HEK293 (cell line): ENCODE measurements around the gene TMEM151B.
A peak's percentile ranks its signal among the peaks of the same experiment; 100 is the strongest.

Source experiments
- CTCF ChIA-PET: fragments of 350-600 bp; formaldehyde crosslinking; extraction: SDS; loops from one replicate; lab custom pipeline; 2021; ENCODE audit warnings: antibody characterized with exemption; lab: Yijun Ruan, JAX
- POLR2A ChIA-PET: fragments of 300-600 bp; formaldehyde crosslinking; extraction: SDS; loops from one replicate; lab custom pipeline; 2020; ENCODE audit warnings: antibody characterized with exemption, inconsistent platforms; lab: Yijun Ruan, JAX
- H3K27ac ChIP-seq: fragments of 200-500 bp; sonication (Bioruptor generic); 2 replicates; pipeline ENCODE4 v1.5.1; 2014; ENCODE audit warnings: low read depth, low read length, control low read depth, inconsistent platforms; ENCODE audit errors: extremely low read depth
- H3K36me3 ChIP-seq, 2 experiments: fragments of 200-500 bp in 1 of 2; sonication (Bioruptor generic) in 1 of 2; 1 replicate in 1 of 2; 2 replicates in 1 of 2; pipeline ENCODE4 v1.5.1; 2014 to 2017; ENCODE audit warnings: inconsistent platforms in 2 of 2, low read length in 2 of 2; ENCODE audit not compliant: control insufficient read depth in 2 of 2, insufficient read depth in 1 of 2
- H3K4me1 ChIP-seq: fragments of 200-500 bp; sonication (Bioruptor generic); 2 replicates; pipeline ENCODE4 v1.5.1; 2014; ENCODE audit warnings: mild to moderate bottlenecking, low read length, inconsistent platforms; ENCODE audit not compliant: control insufficient read depth, insufficient read depth
- H3K4me3 ChIP-seq: 2 replicates; pipeline ENCODE4 v1.5.1; 2011; ENCODE audit warnings: low read depth, mild to moderate bottlenecking, control low read depth, low read length, moderate library complexity
- H3K9me3 ChIP-seq: fragments of 200-500 bp; sonication (Bioruptor generic); 2 replicates; pipeline ENCODE4 v1.5.1; 2014; ENCODE audit warnings: low read depth, low read length, inconsistent platforms; ENCODE audit not compliant: control insufficient read depth, insufficient read depth
- CTCF ChIP-seq: fragments of 450-650 bp; formaldehyde crosslinking; IDR thresholded peaks from 2 replicates; pipeline ENCODE4 v1.5.1; 2016; ENCODE audit warnings: missing biosample characterization, missing genetic modification characterization
- EGR2 ChIP-seq: fragments of 450-650 bp; formaldehyde crosslinking; IDR thresholded peaks from 2 replicates; pipeline ENCODE4 v1.5.1; 2016; ENCODE audit warnings: low read depth, missing biosample characterization, missing genetic modification characterization
- GLIS2 ChIP-seq: fragments of 450-650 bp; formaldehyde crosslinking; IDR thresholded peaks from 2 replicates; pipeline ENCODE4 v1.5.1; 2016; ENCODE audit warnings: missing biosample characterization, missing genetic modification characterization
- HIC1 ChIP-seq: fragments of 450-650 bp; formaldehyde crosslinking; IDR thresholded peaks from 2 replicates; pipeline ENCODE4 v1.5.1; 2016; ENCODE audit warnings: missing biosample characterization, missing genetic modification characterization
- INSM2 ChIP-seq: fragments of 450-650 bp; formaldehyde crosslinking; IDR thresholded peaks from 2 replicates; pipeline ENCODE4 v1.5.1; 2016; ENCODE audit warnings: missing biosample characterization, missing genetic modification characterization
- KLF1 ChIP-seq: fragments of 450-650 bp; formaldehyde crosslinking; IDR thresholded peaks from 2 replicates; pipeline ENCODE4 v1.5.1; 2016; ENCODE audit warnings: missing biosample characterization, missing genetic modification characterization
- MEIS1 ChIP-seq: sonication (generic); formaldehyde crosslinking; IDR thresholded peaks from 2 replicates; pipeline ENCODE4 v1.8.1; 2022; ENCODE audit warnings: missing genetic modification reagents, mild to moderate bottlenecking, borderline replicate concordance
- SCRT2 ChIP-seq: fragments of 450-650 bp; formaldehyde crosslinking; IDR thresholded peaks from 2 replicates; pipeline ENCODE4 v1.5.1; 2016; ENCODE audit warnings: missing biosample characterization, missing genetic modification characterization
- YY1 ChIP-seq: fragments of 450-650 bp; formaldehyde crosslinking; IDR thresholded peaks from 2 replicates; pipeline ENCODE4 v1.5.1; 2018; ENCODE audit warnings: missing biosample characterization, missing genetic modification characterization
- ZFP41 ChIP-seq: fragments of 450-650 bp; formaldehyde crosslinking; IDR thresholded peaks from 2 replicates; pipeline ENCODE4 v1.5.1; 2016; ENCODE audit warnings: missing biosample characterization, missing genetic modification characterization, borderline replicate concordance
- ZNF239 ChIP-seq: fragments of 450-650 bp; formaldehyde crosslinking; IDR thresholded peaks from 2 replicates; pipeline ENCODE4 v1.5.1; 2016; ENCODE audit warnings: missing biosample characterization, missing genetic modification characterization
- ZNF24 ChIP-seq: fragments of 450-650 bp; formaldehyde crosslinking; IDR thresholded peaks from 2 replicates; pipeline ENCODE4 v1.5.1; 2016; ENCODE audit warnings: missing biosample characterization, missing genetic modification characterization
- ZNF266 ChIP-seq: fragments of 450-650 bp; formaldehyde crosslinking; IDR thresholded peaks from 2 replicates; pipeline ENCODE4 v1.5.1; 2016; ENCODE audit warnings: missing biosample characterization, missing genetic modification characterization, low read depth
- ZNF302 ChIP-seq: fragments of 450-650 bp; formaldehyde crosslinking; IDR thresholded peaks from 2 replicates; pipeline ENCODE4 v1.5.1; 2016; ENCODE audit warnings: missing biosample characterization, missing genetic modification characterization, low read depth
- ZNF341 ChIP-seq: fragments of 450-650 bp; formaldehyde crosslinking; IDR thresholded peaks from 2 replicates; pipeline ENCODE4; 2016; ENCODE audit warnings: low read depth, missing biosample characterization, missing genetic modification characterization
- ZNF48 ChIP-seq: fragments of 450-650 bp; formaldehyde crosslinking; IDR thresholded peaks from 2 replicates; pipeline ENCODE4 v1.5.1; 2016; ENCODE audit warnings: missing biosample characterization, missing genetic modification characterization
- ZNF514 ChIP-seq: fragments of 450-650 bp; formaldehyde crosslinking; IDR thresholded peaks from 2 replicates; pipeline ENCODE4 v1.5.1; 2016; ENCODE audit warnings: missing biosample characterization, missing genetic modification characterization
- ZNF791 ChIP-seq: fragments of 450-650 bp; formaldehyde crosslinking; IDR thresholded peaks from 2 replicates; pipeline ENCODE4 v1.5.1; 2016; ENCODE audit warnings: missing biosample characterization, missing genetic modification characterization
- ZSCAN30 ChIP-seq: fragments of 450-650 bp; IDR thresholded peaks from 2 replicates; pipeline ENCODE4 v1.5.1; 2018; ENCODE audit warnings: missing biosample characterization, mild to moderate bottlenecking, missing genetic modification characterization, moderate library complexity

The TMEM151B gene

GRCh38 chr6:44301782-44302564 is 31.7 kb downstream of the TMEM151B start (continued):
- TF ChIP-seq EGR2 (tag by site-specific recombination), result no peak
- TF ChIP-seq KLF1 (tag by site-specific recombination), result peak; percentile 89
- TF ChIP-seq ZNF266 (tag by site-specific recombination), result no peak

- CTCF ChIA-PET, result interaction anchor here (0.6 to 7.1 kb wide), 8 partner anchors 11 to 131 kb away, joined by 3 to 117 read pairs (median 8); partner anchors contain the start of genes AARS2 and TMEM151B
- Histone ChIP-seq H3K36me3 (peaks cover 19 to 82% of the 10 kb centered on the region in 2 experiments), H3K4me3 (no peak overlapping the region), H3K9me3 (no peaks in the 10 kb centered on the region), H3K27ac (no peak overlapping the region), H3K4me1 (no peaks in the 10 kb centered on the region; the same call in 1 of the 2 replicates)
- POLR2A ChIA-PET, result interaction anchor here (1.4 kb wide), 1 partner anchor 10 kb away, joined by 5 read pairs; the partner anchor contains the start of gene AARS2
- TF ChIP-seq MEIS1 (CRISPR knock-in tag), result no peak
- TF ChIP-seq ZNF48 (tag by site-specific recombination), result no peak
- TF ChIP-seq ZNF239 (tag by site-specific recombination), result no peak
- TF ChIP-seq CTCF (tag by site-specific recombination), result no peak
- no peak for TF ChIP-seq ZNF24
- TF ChIP-seq ZNF514 (tag by site-specific recombination), result no peak
- TF ChIP-seq SCRT2, result 0 out of 2 replicates have a peak, but pooled peaks have one; percentile 16
Observed at GRCh38 chr6:44302856-44303255, 32.6 kb downstream of the TMEM151B start.

GRCh38 chr6:44303842-44304241 is 33.6 kb downstream of the TMEM151B start:
- no peaks in the 10 kb centered on the region for H3K4me1 ChIP-seq
- no peak overlapping the region for H3K4me3 ChIP-seq
- H3K9me3 ChIP-seq, result no peaks in the 10 kb centered on the region
- H3K27ac ChIP-seq, result no peak overlapping the region
- TF ChIP-seq YY1 (tag by site-specific recombination), result no peak
- TF ChIP-seq, all 188 proteins: peak for 0
- POLR2A ChIA-PET, result interaction anchor here (1.2 to 2.0 kb wide), 2 partner anchors 8 to 9 kb away, joined by 3 to 7 read pairs; partner anchors contain the start of gene AARS2
- CTCF ChIA-PET, result interaction anchor here (1.2 to 7.1 kb wide), 8 partner anchors 10 to 203 kb away, joined by 3 to 117 read pairs (median 12); partner anchors contain the start of genes AARS2 and TMEM151B
- peaks cover 27 to 92% of the 10 kb centered on the region in 2 experiments for H3K36me3 ChIP-seq

GRCh38 chr6:44304282-44305199 is 34.3 kb downstream of the TMEM151B start:
- no peaks in the 10 kb centered on the region for H3K9me3 ChIP-seq
- no peaks in the 10 kb centered on the region for H3K4me1 ChIP-seq
- H3K36me3 ChIP-seq, result peaks cover 27 to 96% of the 10 kb centered on the region in 2 experiments
- ChIA-PET POLR2A (interaction anchor here (0.6 to 3.5 kb wide), 12 partner anchors 8 to 208 kb away, joined by 3 to 20 read pairs (median 4); partner anchors contain the start of genes AARS2, CDC5L and HSP90AB1), CTCF (interaction anchor here (0.5 to 7.1 kb wide), 24 partner anchors 8 to 513 kb away, joined by 3 to 117 read pairs (median 5); partner anchors contain the start of genes AARS2, SLC35B2 and TMEM151B)
- no peak overlapping the region for H3K27ac ChIP-seq
- H3K4me3 ChIP-seq, result no peak overlapping the region
- TF ChIP-seq ZFP41 (tag by site-specific recombination) (no peak), GLIS2 (tag by site-specific recombination) (0 out of 2 replicates have a peak, but pooled peaks have one; percentile 43), INSM2 (no peak), ZSCAN30 (tag by site-specific recombination) (no peak), ZNF791 (no peak), HIC1 (tag by site-specific recombination) (0 out of 2 replicates have a peak, but pooled peaks have one; percentile 18), ZNF302 (tag by site-specific recombination) (no peak), ZNF341 (tag by site-specific recombination) (no peak)
